DND-41 (cell line): ENCODE measurements around the gene CHD6.

Experiments used
- CTCF ChIP-seq: IDR thresholded peaks from 2 replicates; pipeline ENCODE4 v1.5.1; 2012; ENCODE audit warnings: borderline replicate concordance, low read length, moderate library complexity, mild to moderate bottlenecking; ENCODE audit not compliant: poor library complexity, severe bottlenecking; ENCODE audit errors: extremely low read depth
- EZH2 ChIP-seq: IDR thresholded peaks from 3 replicates; pipeline ENCODE4 v1.6.1; 2012; ENCODE audit warnings: borderline replicate concordance, low read depth, mild to moderate bottlenecking, moderate library complexity, low read length, inconsistent platforms; ENCODE audit not compliant: severe bottlenecking

- TF ChIP-seq CTCF (no peak), EZH2 (no peak)
These were observed 682 bp upstream of the CHD6 start for GRCh38 chr20:41618807-41619311.
